ENCODE results near the gene ACADVL.

The ACADVL gene

DNA sequence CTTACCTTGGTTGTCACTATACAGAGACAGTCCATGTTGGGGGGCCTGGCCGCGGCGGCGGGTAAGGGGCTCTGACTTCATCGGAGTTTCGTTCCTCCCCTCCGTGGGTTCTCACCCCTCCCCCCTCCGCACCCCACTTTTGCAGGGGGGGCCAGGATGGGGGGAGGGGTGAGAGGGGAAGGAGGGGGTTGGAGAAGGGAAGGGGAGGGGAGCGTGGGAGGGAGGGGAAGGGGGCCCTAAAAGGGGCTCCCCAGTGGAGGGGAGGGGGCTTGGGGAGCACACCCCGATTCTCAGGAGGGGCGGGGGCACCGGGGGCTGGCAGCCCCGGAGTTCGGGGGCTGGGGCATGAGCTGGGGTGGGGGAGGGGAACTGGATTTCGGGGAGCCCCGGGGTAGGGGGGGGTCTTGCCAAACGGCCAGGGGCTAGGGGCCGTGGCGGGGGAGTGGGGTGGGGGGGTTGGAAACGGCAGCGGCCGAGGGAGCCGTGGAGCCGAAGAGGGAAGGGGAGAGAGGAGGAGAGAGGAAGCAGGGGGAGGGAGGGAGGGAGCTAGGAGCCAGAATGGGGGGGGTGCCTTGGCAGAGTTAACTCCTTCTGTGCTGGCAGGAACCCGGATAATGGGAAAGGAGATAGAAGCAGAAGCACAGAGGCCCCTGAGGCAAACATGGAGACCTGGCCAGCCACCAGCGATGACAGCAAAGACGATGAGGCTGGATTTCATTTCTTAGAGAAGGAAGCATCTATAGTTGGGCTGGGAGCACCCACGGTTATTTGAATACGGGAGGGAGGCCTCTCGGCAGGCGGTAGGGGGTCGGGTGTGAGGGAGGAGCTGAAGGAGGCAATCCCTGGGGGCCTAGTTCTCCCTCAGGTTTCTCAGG lies 2.4 kb upstream of the ACADVL start:
- no peak for DNase-seq

DNA sequence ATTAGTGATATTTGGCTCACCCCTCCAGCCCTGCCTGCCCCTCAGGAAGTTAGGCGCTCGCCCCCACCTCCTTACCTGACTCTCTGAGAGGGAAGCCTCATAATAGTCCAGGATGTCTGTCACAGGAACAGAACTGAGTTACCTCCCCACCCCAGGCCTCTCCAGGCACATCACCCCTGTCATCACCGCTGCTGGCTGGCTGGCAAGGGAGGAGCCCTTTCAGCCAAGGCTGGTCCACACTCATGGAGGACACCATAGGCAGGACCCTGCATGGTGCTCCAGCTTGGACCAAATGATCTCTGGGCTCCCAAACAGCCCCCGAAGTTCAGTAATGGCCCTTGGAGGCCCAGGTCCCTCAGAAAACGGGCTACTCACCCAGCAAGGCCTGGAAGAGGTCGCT lies 1.6 kb upstream of the ACADVL start:
- no peak for DNase-seq

DNA sequence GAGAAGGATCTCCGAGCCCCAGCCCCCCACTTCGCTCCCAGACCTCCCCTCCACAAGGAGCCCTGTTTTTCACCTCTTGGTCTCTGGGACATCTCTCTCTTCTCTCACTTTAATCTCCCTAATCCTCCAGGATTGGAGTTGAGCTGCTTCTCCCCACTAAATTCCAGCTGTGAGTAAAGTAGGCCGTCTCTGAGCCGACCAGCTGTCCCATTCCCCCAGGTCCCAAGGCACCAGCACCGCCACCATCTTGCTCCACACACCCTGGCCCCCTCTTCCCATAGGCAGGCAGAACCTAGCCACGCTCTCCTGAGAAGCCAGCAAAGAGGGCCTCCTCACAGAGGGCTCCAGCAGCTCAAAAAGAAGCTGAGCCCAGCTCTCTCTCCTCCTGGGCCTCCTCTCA lies 980 bp upstream of the ACADVL start:
- no peak for DNase-seq

DNA sequence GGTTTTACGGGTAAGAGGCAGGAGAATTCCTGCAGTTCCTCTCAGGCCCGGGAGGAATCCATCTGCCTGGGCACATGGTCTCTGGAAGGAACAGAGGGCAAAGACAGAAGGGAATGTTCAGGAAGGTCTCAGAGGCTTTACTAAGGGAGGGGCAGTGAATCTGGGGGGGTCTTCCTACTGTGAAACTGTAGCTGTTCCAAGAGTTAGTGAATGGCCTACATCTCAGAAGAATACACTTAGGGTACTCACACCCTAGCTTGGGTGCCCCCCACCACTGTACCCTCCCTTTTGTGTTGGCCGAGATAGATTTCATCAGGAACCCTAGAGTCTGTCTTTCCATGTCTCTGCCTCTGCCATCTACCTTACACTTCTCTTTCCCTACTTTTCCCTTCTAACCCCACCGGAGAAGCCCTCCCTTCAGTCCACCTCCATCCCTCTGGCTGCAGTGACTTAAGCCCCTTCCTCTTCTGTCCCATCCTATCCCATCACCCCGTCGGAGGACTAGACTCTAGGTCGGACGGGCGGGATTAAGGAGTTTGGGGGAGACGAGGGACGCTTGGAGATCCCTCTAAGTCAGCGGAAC lies 418 bp upstream of the ACADVL start:
- no peak for DNase-seq

- peak; percentile 35 to 60 for DNase-seq
Measured at GRCh38 chr17:7220593-7221277, 997 bp downstream of the ACADVL start.

GRCh38 chr17:7221278-7222092 lies 1.7 kb downstream of the ACADVL start:
- DNase-seq, result no peak

GRCh38 chr17:7222093-7222971 lies 2.6 kb downstream of the ACADVL start:
- DNase-seq, result no peak

- no peak for DNase-seq
Measured at GRCh38 chr17:7222972-7223292, 3.2 kb downstream of the ACADVL start.

DNA sequence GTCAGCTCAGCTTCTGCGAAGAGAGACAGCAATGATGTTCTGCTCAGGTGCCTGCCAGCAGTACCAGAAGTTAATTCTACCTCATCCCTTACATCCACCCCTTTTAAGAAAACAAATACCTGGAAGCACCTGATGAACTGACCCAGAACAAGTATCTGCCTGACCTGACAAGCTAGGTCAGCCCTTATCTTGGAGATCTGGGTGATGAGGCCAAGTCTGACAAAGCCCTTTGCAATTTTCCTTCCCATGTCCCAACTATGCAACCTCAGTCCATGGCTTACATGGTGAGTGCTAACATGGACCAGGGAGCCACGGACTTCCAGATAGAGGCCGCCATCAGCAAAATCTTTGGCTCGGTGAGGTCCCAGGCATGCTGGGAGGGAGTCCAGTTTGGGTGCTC lies 3.6 kb downstream of the ACADVL start:
- no peak for DNase-seq

DNA sequence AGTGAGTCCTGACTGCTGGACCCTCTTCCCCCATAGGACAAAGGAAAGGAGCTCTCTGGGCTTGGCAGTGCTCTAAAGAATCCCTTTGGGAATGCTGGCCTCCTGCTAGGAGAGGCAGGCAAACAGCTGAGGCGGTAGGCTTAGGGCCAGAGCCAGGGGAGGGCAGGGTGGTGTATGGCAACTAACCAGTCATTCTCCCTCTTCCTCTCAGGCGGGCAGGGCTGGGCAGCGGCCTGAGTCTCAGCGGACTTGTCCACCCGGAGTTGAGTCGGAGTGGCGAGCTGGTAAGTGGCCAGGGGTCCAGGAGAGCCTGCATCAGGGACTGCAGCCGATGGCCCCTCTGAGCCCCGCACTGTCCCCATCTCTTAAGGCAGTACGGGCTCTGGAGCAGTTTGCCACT lies 4.4 kb downstream of the ACADVL start:
- no peak for DNase-seq

- no peak for DNase-seq
Measured at GRCh38 chr17:7224661-7225111, 4.9 kb downstream of the ACADVL start.

DNA sequence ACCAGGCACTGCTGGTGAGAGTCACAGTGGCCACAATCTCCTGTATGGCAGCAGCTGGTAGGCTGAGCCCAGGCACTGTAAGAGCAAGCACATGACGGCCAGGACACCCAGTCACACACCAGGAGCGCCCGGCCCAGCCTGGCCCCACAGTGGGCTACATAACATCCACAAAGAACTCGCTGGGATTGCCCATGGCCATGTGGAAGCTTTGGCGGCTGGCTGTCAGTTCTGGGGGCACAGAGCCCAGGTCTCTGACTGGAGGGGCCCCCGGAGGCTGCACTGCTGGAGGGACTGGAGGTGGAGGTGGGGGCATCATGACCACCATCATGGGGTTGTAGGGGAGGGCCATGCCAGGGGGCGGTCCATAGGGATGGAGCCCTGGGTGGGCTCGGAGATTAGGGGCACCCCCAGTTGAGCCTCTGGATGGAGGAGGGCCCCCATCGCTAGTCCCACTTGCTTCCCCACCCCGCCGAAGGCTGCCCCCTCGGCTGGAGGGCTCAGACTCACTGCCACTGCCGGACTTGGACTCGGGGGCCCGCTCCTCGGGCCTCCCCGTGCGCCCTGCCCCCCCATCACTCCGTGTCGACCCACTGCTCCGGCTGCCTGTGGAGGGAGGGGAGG lies 6.1 kb downstream of the ACADVL start:
- DNase-seq, result no peak

DNA sequence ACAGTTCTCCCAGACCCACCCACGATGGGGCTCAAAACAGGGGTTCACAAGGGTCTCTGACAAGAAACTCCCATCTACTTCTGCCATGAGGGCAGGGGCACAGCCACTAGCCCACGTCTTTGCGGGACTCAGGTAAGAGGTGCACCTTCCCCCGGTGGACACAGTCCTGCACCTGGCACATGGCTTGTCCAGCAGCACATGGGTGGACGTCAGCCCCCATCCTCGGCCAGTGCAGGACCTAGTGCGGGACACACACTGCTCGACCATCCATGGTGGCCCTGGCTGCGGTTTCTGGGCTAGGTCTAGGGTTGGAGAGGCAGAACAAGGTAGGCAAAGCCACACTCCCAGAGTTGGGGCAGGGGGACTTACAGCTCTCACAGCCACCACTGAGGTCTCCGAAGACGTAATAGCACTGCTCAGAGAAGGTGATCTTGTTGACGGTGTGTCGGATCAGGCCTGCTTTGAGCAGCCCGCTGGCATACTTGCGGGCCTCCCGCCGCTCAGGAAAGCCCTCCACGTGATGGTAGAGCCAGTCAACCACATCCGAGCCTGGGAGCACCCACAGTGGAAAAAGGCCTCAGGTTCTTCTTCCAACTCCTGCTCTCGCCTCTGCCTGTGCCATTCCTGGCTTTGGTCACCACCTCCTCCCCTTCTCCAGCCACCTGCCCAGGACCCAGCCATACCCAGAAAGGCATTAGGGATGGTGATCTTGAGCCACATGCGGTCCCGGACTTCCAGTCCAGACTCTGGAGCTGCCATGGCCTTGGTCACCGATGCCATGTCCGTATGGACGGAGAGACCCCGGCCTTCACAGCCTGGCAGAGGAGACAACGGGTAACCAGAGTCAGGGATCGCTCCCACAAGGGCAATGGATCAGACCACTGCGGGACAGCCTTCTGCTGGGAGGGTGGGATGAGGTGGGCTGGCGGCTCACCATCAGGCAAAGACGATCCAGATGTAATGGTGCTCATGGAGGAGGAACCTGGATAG lies 7.3 kb downstream of the ACADVL start:
- no peak for DNase-seq

DNA sequence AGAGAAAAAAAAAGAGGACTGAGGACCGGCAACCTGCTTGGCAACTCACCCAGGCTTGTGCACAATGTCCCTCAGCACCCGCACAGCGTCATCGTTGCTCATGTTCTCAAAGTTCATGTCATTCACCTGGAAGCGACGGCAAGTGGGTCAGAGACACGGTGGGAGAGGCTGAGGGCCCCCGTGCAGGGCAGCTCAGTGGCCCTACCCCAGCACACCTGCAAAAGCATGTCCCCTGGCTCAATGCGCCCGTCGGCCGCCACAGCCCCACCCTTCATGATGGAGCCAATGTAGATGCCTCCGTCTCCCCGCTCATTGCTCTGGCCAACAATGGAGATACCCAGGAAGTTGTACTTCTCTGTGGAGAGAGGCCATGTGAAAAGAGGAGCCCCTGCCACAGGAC lies 9.2 kb downstream of the ACADVL start:
- DNase-seq, result no peak

DNA sequence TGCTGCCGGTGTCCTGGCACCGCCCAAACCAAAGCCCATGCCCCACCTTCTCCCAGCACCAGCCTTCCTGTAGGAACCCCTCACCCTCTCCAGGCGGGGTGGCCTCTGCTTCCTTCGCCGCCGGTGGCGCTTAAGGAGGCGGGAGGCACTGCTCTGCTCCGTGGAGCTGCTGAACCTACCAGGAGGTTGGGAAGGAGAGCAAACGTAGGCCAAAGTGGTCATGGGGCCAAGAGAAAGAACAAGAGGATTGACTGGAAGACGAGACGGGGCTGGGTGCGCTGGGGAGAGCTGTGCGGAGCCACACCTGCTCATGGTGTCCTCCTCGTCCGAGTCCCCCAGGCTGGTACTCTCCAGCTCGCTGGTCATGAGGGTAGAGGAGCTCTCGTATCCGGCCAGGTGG lies 9.8 kb downstream of the ACADVL start:
- DNase-seq, result no peak

GRCh38 chr17:7232114-7232513 lies 12.4 kb downstream of the ACADVL start:
- no peak for DNase-seq

DNA sequence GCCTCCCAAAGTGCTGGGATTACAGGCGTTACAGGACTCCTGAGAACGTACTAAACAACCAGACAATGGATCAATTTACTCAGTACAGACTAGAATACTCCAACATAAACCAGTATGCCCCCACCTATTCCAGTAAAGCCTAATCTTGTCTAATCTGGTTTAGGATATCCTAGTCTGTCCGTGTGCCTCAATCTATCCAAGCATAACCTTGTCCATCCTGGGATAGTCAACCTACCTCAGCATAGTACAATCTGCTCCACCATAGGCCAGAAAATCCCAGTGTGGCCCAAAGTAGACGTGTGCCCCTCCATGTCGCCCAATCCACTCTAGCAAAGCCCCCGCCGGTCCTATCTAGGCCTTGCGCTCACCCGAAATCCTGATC lies 14.0 kb downstream of the ACADVL start:
- DNase-seq, result no peak

DNA sequence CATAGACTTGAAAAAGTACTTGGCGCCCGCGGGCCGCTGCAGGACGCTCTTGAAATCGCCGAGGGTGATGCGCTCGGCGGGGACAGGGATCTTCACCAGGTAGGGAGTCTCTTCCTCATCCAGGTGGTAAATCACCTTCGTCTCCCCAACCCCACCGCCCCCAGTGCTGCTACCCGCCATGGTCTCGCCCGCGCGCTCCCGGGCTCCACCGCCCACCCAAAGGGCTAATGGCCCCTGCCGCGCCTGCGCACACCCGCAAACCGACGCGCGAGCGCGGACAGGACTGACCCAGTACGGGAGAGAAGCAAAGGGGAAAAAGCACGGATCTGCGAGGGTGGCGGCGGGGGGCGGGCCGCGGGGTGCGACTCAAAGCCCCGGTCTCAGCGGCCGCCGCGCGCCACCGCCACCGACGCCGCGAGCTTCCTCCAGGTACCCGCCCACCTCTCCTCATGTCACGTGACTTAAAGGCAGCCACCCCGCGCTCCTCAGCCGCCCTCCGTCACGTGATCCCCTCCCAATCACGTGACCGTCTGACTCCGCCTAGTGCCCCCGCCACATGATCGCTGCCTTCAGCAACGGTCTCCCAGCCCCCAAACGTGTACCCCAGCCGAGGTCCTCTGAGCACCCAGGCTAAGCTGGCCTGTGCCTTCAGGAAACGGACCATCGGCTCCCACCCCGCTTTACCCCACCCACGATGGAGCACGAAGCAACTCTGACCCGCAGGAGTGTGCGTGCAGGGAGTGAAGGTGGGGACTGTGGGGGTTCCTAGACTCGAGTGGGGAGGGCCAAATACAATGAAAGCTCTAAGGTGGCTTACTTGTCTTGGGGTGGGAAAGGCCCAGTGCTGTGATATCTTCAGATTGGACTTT lies 14.6 kb downstream of the ACADVL start, which contains the start of gene DVL2:
TSS of gene DVL2 (minus strand) at position 435 of the 869 bp plus-strand sequence. CDS start at position 180, 255 bp downstream.
- peak; percentile 89 to 90 for DNase-seq
